GM18868 (cell line): ENCODE results near the gene PYDC2.

ENCODE experiments used
- ATAC-seq: cut with Tn5 transposase; IDR thresholded peaks from one replicate; pipeline ENCODE4 v1.9.1; 2021; ENCODE audit warnings: mild to moderate bottlenecking, moderate library complexity; ENCODE audit not compliant: unreplicated experiment

PYDC2 gene

DNA sequence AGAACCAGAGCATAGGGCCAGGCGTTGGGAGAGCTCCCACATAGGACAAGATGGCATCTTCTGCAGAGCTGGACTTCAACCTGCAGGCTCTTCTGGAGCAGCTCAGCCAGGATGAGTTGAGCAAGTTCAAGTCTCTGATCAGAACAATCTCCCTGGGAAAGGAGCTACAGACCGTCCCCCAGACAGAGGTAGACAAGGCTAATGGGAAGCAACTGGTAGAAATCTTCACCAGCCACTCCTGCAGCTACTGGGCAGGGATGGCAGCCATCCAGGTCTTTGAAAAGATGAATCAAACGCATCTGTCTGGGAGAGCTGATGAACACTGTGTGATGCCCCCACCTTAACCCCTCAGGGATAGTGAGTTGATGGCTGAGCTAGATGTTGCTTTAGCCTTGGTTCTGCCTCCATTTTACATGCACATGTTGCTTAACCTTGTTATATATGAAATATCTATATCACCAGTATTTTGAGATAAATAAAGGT lies at the start of gene PYDC2:
PYDC2 (plus strand) TSS at position 51 of the 483 bp plus-strand sequence; CDS start at position 51, 0 bp downstream.
- no peak for ATAC-seq

GRCh38 chr3:191412759-191413158 lies 48.2 kb upstream of the PYDC2 start:
- ATAC-seq: no peak

DNA sequence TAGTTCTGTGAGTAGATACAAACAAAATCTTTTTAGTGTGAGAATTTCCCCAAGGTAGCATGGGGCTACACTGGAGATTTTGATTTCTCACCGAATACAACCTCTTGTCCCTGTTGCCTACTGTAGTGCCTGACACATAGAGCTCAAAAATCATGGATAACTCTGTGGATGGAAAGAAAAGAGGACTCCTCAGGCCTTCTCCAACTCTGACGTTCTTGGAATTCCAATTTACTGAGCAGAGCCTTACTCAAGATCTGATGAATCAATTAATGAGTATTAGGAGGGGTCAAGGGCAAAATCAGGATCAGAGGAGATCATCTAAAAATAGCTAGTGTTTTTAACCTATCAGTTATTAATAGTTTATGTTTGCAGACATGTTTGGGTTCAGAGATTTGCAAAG lies 46.7 kb upstream of the PYDC2 start:
- no peak for ATAC-seq

DNA sequence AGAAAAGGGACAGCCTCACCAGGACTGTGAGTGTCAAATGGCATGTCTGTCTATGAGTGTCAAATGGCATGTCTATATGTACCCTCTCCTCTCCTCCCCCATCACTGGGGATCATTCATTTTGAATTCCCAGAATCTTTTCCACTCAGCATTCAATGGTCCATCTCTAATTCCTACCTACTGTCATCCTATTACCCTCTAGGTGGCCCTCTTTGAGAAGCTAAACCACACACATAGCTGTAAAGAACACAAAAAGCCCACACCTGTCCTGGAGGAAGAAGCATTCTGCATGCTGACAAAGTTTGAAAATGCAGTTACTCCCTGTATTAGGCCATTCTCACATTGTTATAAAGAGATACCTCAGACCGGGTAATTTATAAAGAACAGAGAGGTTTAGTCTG lies 46.2 kb upstream of the PYDC2 start:
- ATAC-seq: no peak

DNA sequence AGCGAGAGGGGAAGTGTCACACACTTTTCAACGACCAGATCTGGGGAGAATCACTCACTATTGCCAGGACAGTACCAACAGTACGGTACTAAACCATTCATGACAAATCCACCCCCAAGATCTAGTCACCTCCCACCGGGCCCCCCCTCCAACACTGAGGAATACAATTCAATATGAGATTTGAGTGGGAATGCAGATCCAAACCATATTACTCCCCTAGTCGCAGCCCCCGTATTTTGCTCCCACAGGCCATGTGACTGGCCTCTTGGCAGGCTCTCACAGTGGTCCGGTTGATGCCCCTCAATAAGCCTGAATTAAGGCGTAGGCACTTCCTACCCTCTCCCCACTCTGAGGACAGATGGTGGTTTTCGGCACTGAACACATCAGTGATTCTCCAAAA lies 45.4 kb upstream of the PYDC2 start:
- no peak for ATAC-seq

- no peak for ATAC-seq
These were observed 43.6 kb upstream of the PYDC2 start for GRCh38 chr3:191417457-191417729.

DNA sequence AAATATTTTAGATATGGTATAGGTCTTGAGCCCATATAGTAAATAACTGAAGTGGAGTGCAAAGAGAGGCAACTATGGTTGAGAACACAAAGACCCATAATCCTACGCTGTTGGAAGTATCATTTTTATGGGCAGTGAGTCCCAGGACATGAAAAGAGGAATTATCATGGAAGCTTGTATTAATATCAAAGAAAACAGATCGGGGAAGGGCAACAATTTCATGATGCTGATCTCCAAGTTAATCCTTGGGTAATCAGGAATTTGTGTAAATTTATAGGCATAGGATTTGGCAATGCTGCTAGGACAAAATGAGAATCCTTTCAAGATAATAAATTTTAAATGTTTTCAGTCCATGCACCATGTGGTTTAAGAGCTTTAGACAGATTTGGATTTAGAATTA lies 40.2 kb upstream of the PYDC2 start:
- ATAC-seq: no peak

GRCh38 chr3:191424881-191425280 lies 36.1 kb upstream of the PYDC2 start:
- no peak for ATAC-seq

- ATAC-seq: no peak
These were observed 35.6 kb upstream of the PYDC2 start for GRCh38 chr3:191425322-191425734.

DNA sequence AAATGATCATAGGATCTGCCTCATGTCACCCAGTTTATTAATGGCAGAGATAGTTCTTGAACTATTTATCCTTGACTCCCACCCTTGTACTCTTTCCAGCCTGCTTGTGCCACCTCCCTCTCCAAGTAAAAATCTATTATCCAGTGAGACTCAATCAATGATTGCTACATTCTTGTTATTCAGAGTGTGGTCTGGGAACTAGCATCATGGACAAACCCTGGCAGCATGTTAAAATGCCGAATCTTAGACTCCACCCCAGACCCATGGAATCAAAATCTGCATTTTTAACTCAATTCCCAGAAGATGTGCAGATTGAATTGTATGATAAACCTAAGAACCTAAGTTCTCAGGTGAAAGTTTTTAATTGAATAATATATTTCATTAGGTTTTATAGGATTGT lies 34.7 kb upstream of the PYDC2 start:
- no peak for ATAC-seq

DNA sequence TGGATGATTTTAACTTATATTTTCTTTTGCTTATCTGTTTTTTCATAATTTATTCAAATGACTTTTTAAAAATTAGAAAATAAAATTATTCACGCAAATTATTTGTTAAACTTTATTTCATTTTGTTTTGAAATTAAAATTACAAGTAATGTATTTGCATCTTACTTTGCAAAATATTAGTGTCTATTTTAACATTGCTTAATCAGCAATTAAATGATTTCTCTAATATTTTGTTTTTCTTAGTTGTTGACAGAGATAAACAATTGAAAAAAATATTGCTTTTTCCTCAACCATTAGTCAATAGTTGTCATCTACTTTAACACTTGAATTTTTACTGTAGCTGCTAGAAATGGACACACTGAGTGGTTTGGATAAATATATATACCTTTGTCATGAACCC lies 32.8 kb upstream of the PYDC2 start:
- no peak for ATAC-seq

DNA sequence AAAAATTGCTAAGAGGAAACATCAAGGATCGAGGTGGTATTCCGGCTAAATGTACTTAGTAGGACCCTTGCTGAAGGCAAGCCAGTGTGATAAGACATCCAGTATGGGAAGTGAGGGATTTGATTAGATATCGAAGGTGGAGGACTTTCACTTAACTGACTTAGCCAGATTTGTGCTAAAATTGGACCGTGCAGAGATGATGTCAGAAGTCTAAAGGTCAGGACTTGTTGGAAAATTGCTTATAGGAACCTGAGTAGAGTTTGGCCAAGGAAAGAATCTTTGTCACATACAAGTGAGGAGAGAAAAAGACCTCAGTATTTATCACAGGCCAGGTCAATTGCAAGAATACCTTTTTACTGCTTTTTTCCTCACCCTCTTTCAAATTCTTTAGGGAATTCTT lies 30.9 kb upstream of the PYDC2 start:
- ATAC-seq: no peak

DNA sequence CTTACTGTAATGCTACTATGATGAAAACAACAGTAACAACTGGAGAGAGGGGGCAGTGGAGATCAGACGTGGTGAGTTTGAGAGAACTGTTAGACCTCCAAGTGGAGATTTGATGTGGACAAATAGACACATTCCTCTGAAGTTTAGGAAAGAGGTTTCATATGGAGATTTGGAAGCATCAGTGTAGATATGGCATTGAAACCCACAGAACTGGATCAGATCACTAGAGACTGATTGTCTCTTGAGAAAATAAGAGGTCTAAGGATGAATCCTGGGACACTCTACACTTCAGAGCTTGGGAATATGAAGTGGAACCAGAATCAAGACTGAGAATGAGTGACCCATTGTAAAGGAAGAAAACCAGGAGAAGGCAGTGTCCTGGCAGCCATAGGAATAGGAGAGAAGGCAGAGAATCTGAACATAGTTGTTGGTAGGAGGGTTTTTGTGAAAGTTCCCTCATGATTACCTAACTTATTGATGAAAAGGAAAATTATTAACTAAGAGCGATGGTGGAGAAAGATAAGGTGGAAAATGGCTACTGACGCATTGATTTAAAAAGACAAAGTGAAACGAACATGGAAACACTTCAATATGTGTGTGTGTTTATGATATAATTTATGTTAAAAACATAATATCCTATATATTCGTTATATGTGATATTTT lies 29.7 kb upstream of the PYDC2 start:
- ATAC-seq: no peak

DNA sequence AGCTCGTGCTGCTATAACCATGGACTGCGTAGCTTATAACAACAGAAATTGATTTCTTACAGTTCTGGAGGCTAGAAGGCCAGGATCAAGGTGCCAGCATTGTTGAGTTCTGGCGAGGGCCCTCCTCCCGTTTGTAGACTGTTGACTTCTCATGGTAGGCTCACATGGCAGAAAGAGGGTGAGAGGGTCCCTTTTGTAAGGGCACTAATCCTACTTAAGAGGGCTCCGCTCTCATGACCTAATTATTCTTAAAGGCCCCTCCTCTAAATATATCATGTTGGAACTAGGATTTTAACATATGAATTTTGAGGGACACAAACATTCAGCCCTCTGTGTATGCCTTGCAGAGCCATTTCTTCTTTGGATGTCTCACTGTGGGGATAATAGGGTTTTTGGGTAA lies 28.8 kb upstream of the PYDC2 start:
- no peak for ATAC-seq

DNA sequence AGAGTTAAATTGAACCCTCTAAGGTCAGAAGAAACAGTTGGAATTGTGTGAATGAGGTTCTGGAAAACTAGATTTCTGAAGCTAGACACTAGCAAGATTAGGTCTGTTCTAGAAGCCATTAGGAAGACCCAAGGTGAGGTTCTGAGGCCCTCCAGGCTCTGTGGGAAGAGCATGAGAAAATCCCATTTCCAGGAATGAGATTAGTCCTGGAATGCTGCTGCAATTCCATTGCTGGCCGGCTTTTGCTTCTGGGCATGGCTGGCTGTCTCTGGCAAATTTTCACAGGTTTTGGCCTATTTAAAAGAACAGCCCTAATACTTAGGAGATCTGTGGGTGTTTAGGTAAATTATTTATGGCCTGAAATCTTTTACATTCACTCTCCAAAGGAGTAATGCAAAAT lies 26.9 kb upstream of the PYDC2 start:
- no peak for ATAC-seq

DNA sequence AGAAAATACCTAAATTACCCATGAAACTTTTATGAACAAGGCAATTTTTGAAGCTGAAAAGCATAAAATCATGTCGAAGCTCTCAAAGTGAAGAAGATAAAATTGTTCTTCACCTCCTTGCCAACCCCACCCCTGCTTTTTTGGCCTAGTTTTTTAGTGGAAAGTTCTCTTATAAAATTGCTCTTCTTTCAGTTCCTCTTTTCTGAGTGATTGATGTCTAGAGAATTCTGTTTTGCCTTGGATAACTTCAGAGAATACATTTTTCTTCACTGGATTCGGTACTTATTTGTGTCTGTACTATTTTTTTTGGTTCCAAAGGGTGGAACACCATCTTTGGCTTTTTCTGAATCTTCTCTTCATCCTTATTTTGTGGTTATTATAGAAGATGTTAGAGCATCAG lies 25.0 kb upstream of the PYDC2 start:
- ATAC-seq: no peak

GRCh38 chr3:191438150-191438814 lies 22.7 kb upstream of the PYDC2 start:
- no peak for ATAC-seq

GRCh38 chr3:191440532-191440931 lies 20.4 kb upstream of the PYDC2 start:
- ATAC-seq: no peak

DNA sequence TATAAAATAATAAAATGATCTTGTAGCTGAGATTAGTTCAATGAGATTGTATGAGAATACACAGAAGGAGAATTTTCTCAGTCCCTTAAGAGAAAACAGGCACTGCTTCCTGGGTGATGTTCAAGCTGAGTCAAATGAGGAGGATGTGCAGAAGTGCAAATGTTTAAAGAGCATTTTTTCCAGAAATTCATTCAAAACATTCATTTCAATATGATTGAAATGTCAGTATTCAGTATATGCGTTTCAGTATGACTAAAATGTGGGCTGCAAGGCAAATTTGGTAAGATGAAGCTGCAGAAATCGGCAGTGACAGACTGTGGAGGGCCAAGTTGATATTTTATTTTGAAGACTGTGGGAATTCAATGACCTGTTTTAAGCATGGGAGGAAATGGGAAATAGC lies 19.3 kb upstream of the PYDC2 start:
- ATAC-seq: no peak

GRCh38 chr3:191444569-191444968 lies 16.4 kb upstream of the PYDC2 start:
- no peak for ATAC-seq

GRCh38 chr3:191449256-191449655 lies 11.7 kb upstream of the PYDC2 start:
- ATAC-seq: no peak

DNA sequence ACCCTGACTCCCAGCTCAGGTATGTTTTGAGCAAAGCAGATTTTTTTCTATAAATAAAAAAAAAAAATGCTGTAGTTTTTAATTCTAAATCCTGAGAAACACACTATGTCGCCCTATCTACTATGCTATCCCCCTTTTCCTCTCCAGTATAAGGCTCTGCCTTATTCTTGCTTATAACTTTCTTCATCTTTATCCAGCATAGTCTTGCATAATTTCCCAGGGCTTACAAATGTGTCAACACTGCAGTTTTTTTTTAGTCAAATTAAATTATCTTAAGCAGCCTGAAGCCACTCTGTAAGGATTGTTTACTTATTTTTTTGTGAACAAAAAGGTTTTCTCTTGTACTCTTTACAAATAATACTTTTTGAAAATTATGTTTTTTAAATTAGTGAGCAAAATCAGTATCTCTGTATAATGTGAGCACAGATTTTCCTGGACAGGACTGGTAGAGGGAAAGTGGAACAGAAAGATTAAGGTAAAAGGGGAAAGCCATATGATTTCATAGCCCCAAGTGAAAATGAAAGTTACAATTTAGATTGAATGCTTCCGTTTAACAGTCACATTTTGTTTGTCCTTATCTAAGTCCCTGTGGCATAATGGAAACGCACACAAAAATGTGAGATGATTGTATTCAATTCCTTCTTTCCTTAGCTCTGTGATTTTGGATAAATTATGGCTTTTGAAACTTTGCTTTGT lies 5.6 kb upstream of the PYDC2 start:
- ATAC-seq: peak; percentile 92
